Smooth muscle cell of bladder (primary cell): ENCODE results near the gene KISS1R. TPM values are rescaled to one million over a fixed set of nuclear protein-coding genes. Genes with fewer than 3 reads are reported as not detected.

Experiments
- total RNA-seq: library from RNA; depleted of rRNA; stranded (reverse); fragments of >200 nt; gene quantifications from 2 replicates; pipeline ENCODE4 v1.2.3, GENCODE V29; 2014

Gene KISS1R
- total RNA-seq = under 0.01 TPM in 1 of 2 replicates, not detected in the other

GRCh38 chr19:917323-918151 is at the start of gene KISS1R:
TSS of gene KISS1R (plus strand) at chr19:917333. CDS start at chr19:917503, 170 bp downstream.

GRCh38 chr19:892894-893689 is 24.0 kb upstream of the KISS1R start, which contains the start of the genes MED16 and RNU6-9:
TSS of gene MED16 (minus strand) at chr19:893187. CDS start at chr19:891131, 2,056 bp downstream.
TSS of gene RNU6-9 (plus strand) at chr19:893484.

GRCh38 chr19:913080-913748 is 3.9 kb upstream of the KISS1R start, which contains the start of gene R3HDM4:
TSS of gene R3HDM4 (minus strand) at chr19:913219. CDS start at chr19:913157, 62 bp downstream.

GRCh38 chr19:925526-926322 is 8.6 kb downstream of the KISS1R start, which contains the start of gene ARID3A:
TSS of gene ARID3A (plus strand) at chr19:926035. CDS start at chr19:929529, 3,494 bp downstream.

Other genes with a start within 250 kb of the KISS1R start
- gene FSTL3, start 240.9 kb upstream of the KISS1R start, total RNA-seq = 43.2 and 92.6 TPM in 2 replicates
- not detected in 2 replicates for gene PRSS57, start 221.9 kb upstream of the KISS1R start, total RNA-seq
- 4.8 and 15.6 TPM in 2 replicates for gene PALM, start 208.4 kb upstream of the KISS1R start, total RNA-seq
- 0.18 and 0.28 TPM in 2 replicates for gene MISP, start 166.2 kb upstream of the KISS1R start, total RNA-seq
- 65.2 and 67.6 TPM in 2 replicates for gene PTBP1, start 119.9 kb upstream of the KISS1R start, total RNA-seq
- gene PLPPR3, start 95.4 kb upstream of the KISS1R start, total RNA-seq = 0.57 and 1.1 TPM in 2 replicates
- gene AZU1, start 89.5 kb upstream of the KISS1R start, total RNA-seq = 0.18 TPM in 1 of 2 replicates, not detected in the other
- gene PRTN3, start 76.3 kb upstream of the KISS1R start, total RNA-seq = not detected in 2 replicates
- gene ELANE, start 65.0 kb upstream of the KISS1R start, total RNA-seq = 0.46 and 0.85 TPM in 2 replicates
- gene CFD, start 57.7 kb upstream of the KISS1R start, total RNA-seq = 61.8 and 93.7 TPM in 2 replicates
- gene MED16, start 24.1 kb upstream of the KISS1R start, total RNA-seq = 16.4 and 21.4 TPM in 2 replicates
- not detected in 2 replicates for gene RNU6-9, start 23.8 kb upstream of the KISS1R start, total RNA-seq
- gene R3HDM4, start 4.1 kb upstream of the KISS1R start, total RNA-seq = 18.1 and 18.3 TPM in 2 replicates
- 16.9 and 22.2 TPM in 2 replicates for gene ARID3A, start 8.7 kb downstream of the KISS1R start, total RNA-seq
- 42.0 and 62.0 TPM in 2 replicates for gene WDR18, start 67.0 kb downstream of the KISS1R start, total RNA-seq
- gene GRIN3B, start 83.1 kb downstream of the KISS1R start, total RNA-seq = 0.14 and 0.65 TPM in 2 replicates
- 47.4 and 57.0 TPM in 2 replicates for gene TMEM259, start 103.8 kb downstream of the KISS1R start, total RNA-seq
- not detected in 2 replicates for gene RNU6-2, start 104.2 kb downstream of the KISS1R start, total RNA-seq
- 215 and 242 TPM in 2 replicates for gene CNN2, start 109.3 kb downstream of the KISS1R start, total RNA-seq
- 3.4 and 3.8 TPM in 2 replicates for gene ABCA7, start 122.8 kb downstream of the KISS1R start, total RNA-seq
- 0.85 and 1.6 TPM in 2 replicates for gene ARHGAP45, start 149.8 kb downstream of the KISS1R start, total RNA-seq
- gene POLR2E, start 178.0 kb downstream of the KISS1R start, total RNA-seq = 83.9 and 89.1 TPM in 2 replicates
- gene GPX4, start 186.7 kb downstream of the KISS1R start, total RNA-seq = 344 and 573 TPM in 2 replicates